HepG2 (cell line): ENCODE results near the gene HSPA4L. TPM values are rescaled to one million over a fixed set of nuclear protein-coding genes. Genes with fewer than 3 reads are reported as not detected.

ENCODE experiments used
- ATAC-seq: fragments of 200-7000 bp; cut with Tn5 transposase; 3 replicates; pipeline ENCODE4 v1.9.1; 2020; ENCODE audit warnings: mild to moderate bottlenecking, moderate library complexity
- BruUV-seq: library from RNA; stranded (reverse); fragments of 400-500 nt; replicated peaks from 2 replicates; lab custom pipeline; 2021; lab: Mats Ljungman, UMichigan
- CTCF ChIA-PET: fragments of 300-600 bp; formaldehyde crosslinking; extraction: SDS; loops from one replicate; lab custom pipeline; 2021; ENCODE audit warnings: low total read pairs, inconsistent platforms, low intra/inter-chr PET ratio; lab: Yijun Ruan, JAX
- POLR2A ChIA-PET: fragments of 350-600 bp; sonication (Branson Sonifier 250); formaldehyde crosslinking; loops from one replicate; lab custom pipeline; 2020; ENCODE audit warnings: antibody characterized with exemption, inconsistent platforms; lab: Yijun Ruan, JAX
- DNase-seq: peaks from one replicate; pipeline ENCODE4 v3.0.0-alpha.2; 2015; ENCODE audit warnings: low spot score
- FAIRE-seq: peaks from 3 replicates; lab custom pipeline; 2011; peaks lifted over from hg19 to GRCh38; lab: Jason Lieb, UNC
- H2AFZ ChIP-seq: one replicate; pipeline ENCODE4 v1.6.1; 2011; ENCODE audit warnings: low read length, inconsistent platforms
- H3K27ac ChIP-seq: fragments of 300-600 bp; 3 replicates; pipeline ENCODE4 v1.8.0; 2011; ENCODE audit warnings: mixed run types, mild to moderate bottlenecking, mixed read lengths, low read length, inconsistent platforms; ENCODE audit not compliant: insufficient read depth; ENCODE audit errors: extremely low read length
- H3K27me3 ChIP-seq, 2 experiments: fragments of 200-600 bp in 1 of 2; 2 replicates in 1 of 2; 3 replicates in 1 of 2; pipeline versions ENCODE4 v1.6.0 to v1.8.0; 2011; ENCODE audit warnings: low read length in 2 of 2, mild to moderate bottlenecking in 2 of 2, moderate library complexity in 2 of 2, inconsistent platforms in 1 of 2; ENCODE audit not compliant: insufficient read depth in 2 of 2, control insufficient read depth in 1 of 2
- H3K36me3 ChIP-seq, 2 experiments: fragments of 200-600 bp in 1 of 2; replicated peaks in 1 of 2; 2 replicates in 1 of 2; 3 replicates in 1 of 2; pipeline versions ENCODE4 v1.5.1 to v1.8.0; 2011; ENCODE audit warnings: low read length in 2 of 2, inconsistent platforms in 1 of 2; ENCODE audit not compliant: insufficient read depth in 2 of 2, control insufficient read depth in 1 of 2
- H3K4me1 ChIP-seq: 2 replicates; pipeline ENCODE4 v1.5.1; 2012; ENCODE audit warnings: low read length, inconsistent platforms; ENCODE audit not compliant: insufficient read depth
- H3K4me2 ChIP-seq: 2 replicates; pipeline ENCODE4 v1.6.0; 2011; ENCODE audit warnings: low read depth, low read length, inconsistent platforms
- H3K4me3 ChIP-seq, 3 experiments: fragments of 200-600 bp in 1 of 3; sonication (generic), shearing (Covaris generic) in 1 of 3; replicated peaks in 1 of 3; 2 replicates each; pipeline ENCODE4 v1.5.1; 2011 to 2016; ENCODE audit warnings: low read length in 3 of 3, inconsistent platforms in 2 of 3, low read depth in 2 of 3, mild to moderate bottlenecking in 2 of 3, control low read depth in 1 of 3, mixed read lengths in 1 of 3; ENCODE audit not compliant: insufficient read depth in 1 of 3
- H3K79me2 ChIP-seq: one replicate; pipeline ENCODE4 v1.6.1; 2011; ENCODE audit warnings: low read length, inconsistent platforms; ENCODE audit not compliant: insufficient read depth
- H3K9ac ChIP-seq: 2 replicates; pipeline ENCODE4 v1.6.0; 2011; ENCODE audit warnings: mild to moderate bottlenecking, low read depth, low read length, inconsistent platforms; ENCODE audit not compliant: insufficient read depth
- H3K9me3 ChIP-seq: 2 replicates; pipeline ENCODE4 v1.5.1; 2012; ENCODE audit warnings: mild to moderate bottlenecking, low read length
- H4K20me1 ChIP-seq: 2 replicates; pipeline ENCODE4 v1.6.0; 2011; ENCODE audit warnings: inconsistent platforms, mild to moderate bottlenecking, low read length, moderate library complexity; ENCODE audit not compliant: insufficient read depth
- HNRNPL ChIP-seq: fragments of 200-400 bp; formaldehyde crosslinking; IDR thresholded peaks from 2 replicates; pipeline ENCODE4 v1.6.1; 2017; ENCODE audit warnings: mild to moderate bottlenecking, low read depth, low read length
- KAT8 ChIP-seq: IDR thresholded peaks from 2 replicates; pipeline ENCODE4 v1.6.1; 2016; ENCODE audit warnings: missing genetic modification reagents, missing compliant biosample characterization
- MAX ChIP-seq: IDR thresholded peaks from 2 replicates; pipeline ENCODE4 v1.6.1; 2012; ENCODE audit warnings: inconsistent platforms
- NFYB ChIP-seq: sonication (generic); formaldehyde crosslinking; IDR thresholded peaks from 2 replicates; pipeline ENCODE4 v1.4.0; 2020; ENCODE audit warnings: missing genetic modification reagents
- TGIF2 ChIP-seq: IDR thresholded peaks from 2 replicates; pipeline ENCODE4 v1.6.1; 2016; ENCODE audit warnings: control low read depth, missing compliant biosample characterization
- ZNF256 ChIP-seq: sonication (generic); formaldehyde crosslinking; conservative IDR thresholded peaks from 2 replicates; pipeline ENCODE4 v1.4.0; 2020; ENCODE audit warnings: missing genetic modification reagents
- ZNF776 ChIP-seq: sonication (generic); formaldehyde crosslinking; IDR thresholded peaks from 2 replicates; pipeline ENCODE4 v1.4.0; 2020; ENCODE audit warnings: mild to moderate bottlenecking, missing genetic modification reagents
- ZNF782 ChIP-seq: sonication (generic); formaldehyde crosslinking; IDR thresholded peaks from 2 replicates; pipeline ENCODE4 v1.4.0; 2020; ENCODE audit warnings: missing genetic modification reagents, mild to moderate bottlenecking, borderline replicate concordance
- ZNF788 ChIP-seq: sonication (generic); formaldehyde crosslinking; IDR thresholded peaks from 2 replicates; pipeline ENCODE4 v1.5.0; 2020; ENCODE audit warnings: mild to moderate bottlenecking, missing genetic modification reagents, borderline replicate concordance
- ZNF883 ChIP-seq: sonication (generic); formaldehyde crosslinking; IDR thresholded peaks from 2 replicates; pipeline ENCODE4 v1.5.1; 2020; ENCODE audit warnings: mild to moderate bottlenecking, missing genetic modification reagents; ENCODE audit errors: not compliant biosample characterization
- ZSCAN30 ChIP-seq: sonication (generic); formaldehyde crosslinking; IDR thresholded peaks from 2 replicates; pipeline ENCODE4 v1.5.0; 2020; ENCODE audit warnings: mild to moderate bottlenecking, missing genetic modification reagents
- WGBS: methylation state at CpG from one replicate; pipeline ENCODE4 v1.1.6; 2017; ENCODE audit warnings: low lambda C conversion rate; 5-methylcytosine and 5-hydroxymethylcytosine counted together
- in situ Hi-C: cut with HindIII; loops from 2 replicates; pipeline ENCODE4 v1.10.0; 2017; ENCODE audit warnings: low pct_unique_long_range_greater_than_20kb; ENCODE audit not compliant: extremely low pct_ligation_motif_present
- intact Hi-C: fragments of 100-400 bp; cut with micrococcal nuclease; formaldehyde crosslinking; loops from one replicate; pipeline ENCODE4 v1.10.0; 2022; ENCODE audit not compliant: unreplicated experiment
- polyA plus RNA-seq, 8 experiments: library from polyadenylated mRNA; depleted of rRNA in 3 of 8; stranded (reverse) in 7 of 8; unstranded in 1 of 8; fragments of >200 nt; fragmentation: Illumina TruSeq in 4 of 8; extraction: Trizol in 4 of 8; gene quantifications; 2 replicates each; pipeline versions ENCODE4 v1.2.1 to v1.2.3, GENCODE V29; 2011 to 2016; ENCODE audit warnings: low read depth in 4 of 8, missing spikeins in 1 of 8, mixed read lengths in 1 of 8; ENCODE audit not compliant: insufficient read depth in 1 of 8
- total RNA-seq, 5 experiments: library from RNA; depleted of rRNA; stranded (reverse); fragments of >200 nt; fragmentation: Illumina TruSeq; extraction: Trizol; gene quantifications; 2 replicates each; pipeline ENCODE4 v1.2.3, GENCODE V29; 2016; ENCODE audit warnings: low read depth in 1 of 5
- TF ChIP-seq, protein P1 (sequence below): sonication (generic); formaldehyde crosslinking; IDR thresholded peaks from 2 replicates; pipeline ENCODE4 v1.4.0; 2020; ENCODE audit warnings: missing genetic modification reagents, mild to moderate bottlenecking, borderline replicate concordance
- TF ChIP-seq, protein P2 (sequence below): sonication (generic); formaldehyde crosslinking; IDR thresholded peaks from 2 replicates; pipeline ENCODE4 v1.4.0; 2020; ENCODE audit warnings: missing genetic modification reagents
- TF ChIP-seq, protein P3 (sequence below): sonication (generic); formaldehyde crosslinking; IDR thresholded peaks from 2 replicates; pipeline ENCODE4 v1.5.1; 2020; ENCODE audit warnings: missing genetic modification reagents, mild to moderate bottlenecking, borderline replicate concordance

The HSPA4L gene
- total and polyA plus RNA-seq, 2 of the 13 experiments (the other 11 are each of a cell fraction or from before 2014, with no cell fraction given): 3.7 to 31.5 TPM

DNA sequence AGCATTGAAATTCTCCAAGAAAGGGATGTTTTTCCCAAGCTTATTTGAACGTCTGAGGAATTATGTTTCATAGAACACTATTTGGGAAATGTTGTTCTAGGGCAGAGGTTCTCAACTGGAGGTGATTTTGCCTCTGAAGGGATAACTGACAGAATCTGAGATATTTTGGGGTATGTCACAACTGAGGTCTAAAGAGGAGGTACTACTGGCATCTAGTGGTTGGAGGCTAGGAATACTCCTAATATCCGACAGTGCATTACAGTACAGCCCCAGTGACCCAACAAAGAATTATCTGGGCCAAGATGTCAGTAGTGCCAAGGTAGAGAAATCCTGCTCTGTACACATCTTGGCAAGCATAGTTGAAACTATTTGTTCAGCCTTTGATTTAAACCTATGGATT, 6.4 kb downstream of the HSPA4L start (continued):
- TF ChIP-seq, protein P1, sequence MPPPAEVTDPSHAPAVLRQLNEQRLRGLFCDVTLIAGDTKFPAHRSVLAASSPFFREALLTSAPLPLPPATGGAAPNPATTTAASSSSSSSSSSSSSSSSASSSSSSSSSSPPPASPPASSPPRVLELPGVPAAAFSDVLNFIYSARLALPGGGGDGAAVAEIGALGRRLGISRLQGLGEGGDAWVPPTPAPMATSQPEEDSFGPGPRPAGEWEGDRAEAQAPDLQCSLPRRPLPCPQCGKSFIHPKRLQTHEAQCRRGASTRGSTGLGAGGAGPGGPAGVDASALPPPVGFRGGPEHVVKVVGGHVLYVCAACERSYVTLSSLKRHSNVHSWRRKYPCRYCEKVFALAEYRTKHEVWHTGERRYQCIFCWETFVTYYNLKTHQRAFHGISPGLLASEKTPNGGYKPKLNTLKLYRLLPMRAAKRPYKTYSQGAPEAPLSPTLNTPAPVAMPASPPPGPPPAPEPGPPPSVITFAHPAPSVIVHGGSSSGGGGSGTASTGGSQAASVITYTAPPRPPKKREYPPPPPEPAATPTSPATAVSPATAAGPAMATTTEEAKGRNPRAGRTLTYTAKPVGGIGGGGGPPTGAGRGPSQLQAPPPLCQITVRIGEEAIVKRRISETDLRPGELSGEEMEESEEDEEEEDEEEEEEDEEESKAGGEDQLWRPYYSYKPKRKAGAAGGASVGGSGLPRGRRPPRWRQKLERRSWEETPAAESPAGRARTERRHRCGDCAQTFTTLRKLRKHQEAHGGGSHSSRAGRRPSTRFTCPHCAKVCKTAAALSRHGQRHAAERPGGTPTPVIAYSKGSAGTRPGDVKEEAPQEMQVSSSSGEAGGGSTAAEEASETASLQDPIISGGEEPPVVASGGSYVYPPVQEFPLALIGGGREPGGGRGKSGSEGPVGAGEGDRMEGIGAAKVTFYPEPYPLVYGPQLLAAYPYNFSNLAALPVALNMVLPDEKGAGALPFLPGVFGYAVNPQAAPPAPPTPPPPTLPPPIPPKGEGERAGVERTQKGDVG (CRISPR knock-in tag): no peak
- no peak for TF ChIP-seq NFYB (CRISPR knock-in tag)

DNA sequence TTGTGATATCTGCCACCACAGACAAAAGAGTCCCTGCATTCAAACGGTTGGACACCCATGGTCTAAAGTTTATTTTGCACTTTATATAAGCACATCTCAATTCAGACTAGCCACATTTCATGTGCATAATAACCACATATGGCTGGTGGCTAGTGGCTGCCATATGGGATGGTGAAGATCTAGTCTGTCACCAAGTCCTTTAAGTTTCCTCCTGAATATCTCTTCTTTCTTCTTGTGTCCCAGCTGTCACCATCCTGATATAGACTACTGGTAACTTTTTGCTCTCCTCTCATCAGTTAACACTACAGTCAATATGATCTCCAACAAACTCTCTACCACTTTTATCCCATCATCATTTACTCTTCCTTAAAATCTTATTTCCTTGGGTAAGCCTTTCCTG, 9.3 kb downstream of the HSPA4L start:
- peaks cover 48% of the 10 kb centered on the region for H3K79me2 ChIP-seq
- CTCF ChIA-PET: no interaction called here
- WGBS: 76% methylated on average over 1 of the region's 1 CpG
- H3K27ac ChIP-seq: no peak overlapping the region
- intact Hi-C loops (no loop called here), in situ Hi-C loops (no loop called here)
- no peak for FAIRE-seq
- H3K9me3 ChIP-seq: no peaks in the 10 kb centered on the region
- no peak for DNase-seq
- H3K36me3 ChIP-seq: no peaks in the 10 kb centered on the region
- no peak overlapping the region for H3K9ac ChIP-seq
- POLR2A ChIA-PET: no interaction called here
- no peaks in the 10 kb centered on the region for H3K27me3 ChIP-seq
- no TSS peak for BruUV-seq
- TF ChIP-seq ZNF788: no peak
- no peak for TF ChIP-seq ZNF256 (CRISPR knock-in tag)
- no peak for TF ChIP-seq HNRNPL
- TF ChIP-seq, protein P2, sequence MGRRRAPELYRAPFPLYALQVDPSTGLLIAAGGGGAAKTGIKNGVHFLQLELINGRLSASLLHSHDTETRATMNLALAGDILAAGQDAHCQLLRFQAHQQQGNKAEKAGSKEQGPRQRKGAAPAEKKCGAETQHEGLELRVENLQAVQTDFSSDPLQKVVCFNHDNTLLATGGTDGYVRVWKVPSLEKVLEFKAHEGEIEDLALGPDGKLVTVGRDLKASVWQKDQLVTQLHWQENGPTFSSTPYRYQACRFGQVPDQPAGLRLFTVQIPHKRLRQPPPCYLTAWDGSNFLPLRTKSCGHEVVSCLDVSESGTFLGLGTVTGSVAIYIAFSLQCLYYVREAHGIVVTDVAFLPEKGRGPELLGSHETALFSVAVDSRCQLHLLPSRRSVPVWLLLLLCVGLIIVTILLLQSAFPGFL (CRISPR knock-in tag): no peak
- TF ChIP-seq KAT8: no peak
- TF ChIP-seq, protein P3, sequence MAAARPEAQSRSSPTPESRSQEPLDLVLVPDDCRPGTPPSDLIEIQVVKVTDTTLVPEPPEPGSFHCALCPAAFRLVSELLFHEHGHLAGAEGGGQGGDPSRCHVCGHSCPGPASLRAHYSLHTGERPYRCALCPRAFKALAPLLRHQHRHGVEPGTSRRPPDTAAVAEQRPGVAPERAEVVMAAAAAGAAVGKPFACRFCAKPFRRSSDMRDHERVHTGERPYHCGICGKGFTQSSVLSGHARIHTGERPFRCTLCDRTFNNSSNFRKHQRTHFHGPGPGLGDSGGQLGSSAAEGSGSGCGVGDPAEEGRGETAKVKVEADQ: no peak
- TF ChIP-seq ZSCAN30 (CRISPR knock-in tag): no peak
- TF ChIP-seq ZNF883: no peak
- no peak for TF ChIP-seq ZNF776 (CRISPR knock-in tag)
- TF ChIP-seq ZNF782 (CRISPR knock-in tag): no peak
- TF ChIP-seq MAX: no peak
- no peak for TF ChIP-seq TGIF2
- no peak for ATAC-seq
- H3K4me2 ChIP-seq: no peak overlapping the region
- H4K20me1 ChIP-seq: no peaks in the 10 kb centered on the region
- peaks cover 7% of the 10 kb centered on the region; the same call in 1 of the 2 replicates for H3K4me1 ChIP-seq
- no peak overlapping the region for H2AFZ ChIP-seq
- H3K4me3 ChIP-seq: no peak overlapping the region
